ENCODE results near the gene SHB. TPM values are rescaled to one million over a fixed set of nuclear protein-coding genes. Genes with fewer than 3 reads are reported as not detected.

Gene SHB
- total and polyA plus RNA-seq, 2 of the 13 experiments (the other 11 are each of a cell fraction or from before 2014, with no cell fraction given): 19.4 to 20.7 TPM

DNA sequence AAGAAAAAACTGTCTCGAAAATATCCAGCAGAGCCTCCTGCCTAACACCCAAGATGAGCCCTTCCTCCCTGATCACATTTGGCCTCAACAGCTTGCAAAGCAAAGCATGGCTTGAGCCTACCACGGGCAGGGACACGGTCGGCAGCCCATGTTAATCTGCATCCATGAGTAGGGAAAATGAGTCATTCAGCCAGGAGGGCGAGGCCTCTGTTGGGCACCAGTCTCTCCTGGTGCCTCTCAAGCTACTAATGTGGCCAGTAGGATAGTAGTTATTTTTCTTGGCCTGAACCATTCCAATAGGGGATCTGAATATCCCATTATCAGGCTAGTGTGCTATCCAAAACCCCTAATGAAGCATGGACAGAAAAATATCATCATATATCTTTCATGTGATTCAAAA is 43.0 kb upstream of the SHB start:
- CTCF ChIA-PET (ENCODE audit: low intra/inter-chr PET ratio, low total read pairs): no interaction called here
- ATAC-seq (no peak), DNase-seq (ENCODE audit: low spot score) (no peak), FAIRE-seq (no peak)
- no TSS peak for BruUV-seq (replicated peaks)
- no peaks in the 10 kb centered on the region for H3K9me3 ChIP-seq (ENCODE audit: low read length)
- intact Hi-C loops (cut with micrococcal nuclease; ENCODE audit: unreplicated experiment): no loop called here
- no peak overlapping the region for H3K4me2 ChIP-seq (ENCODE audit: low read depth, low read length)
- no peaks in the 10 kb centered on the region for H3K36me3 ChIP-seq (replicated peaks in 1 of 2; ENCODE audit: control insufficient read depth in 1 of 2, insufficient read depth in 2 of 2, low read length in 2 of 2)
- no peak overlapping the region for H3K4me3 ChIP-seq (replicated peaks in 1 of 3; ENCODE audit: insufficient read depth in 1 of 3, low read depth in 2 of 3, low read length in 3 of 3)
- 0% methylated on average over 4 of the region's 5 CpGs for WGBS (ENCODE audit: low lambda C conversion rate)
- H3K4me1 ChIP-seq (ENCODE audit: insufficient read depth, low read length): no peaks in the 10 kb centered on the region
- in situ Hi-C loops (cut with HindIII; ENCODE audit: extremely low pct_ligation_motif_present, low pct_unique_long_range_greater_than_20kb): no loop called here
- H2AFZ ChIP-seq (ENCODE audit: low read length): no peak overlapping the region
- no peak overlapping the region for H3K27ac ChIP-seq (ENCODE audit: extremely low read length, insufficient read depth, low read length)
- no peaks in the 10 kb centered on the region for H3K79me2 ChIP-seq (ENCODE audit: insufficient read depth, low read length)
- H3K27me3 ChIP-seq (ENCODE audit: control insufficient read depth in 1 of 2, insufficient read depth in 2 of 2, low read length in 2 of 2): peaks cover 0 to 22% of the 10 kb centered on the region in 2 experiments; a peak in 2 of 5 replicates
- POLR2A ChIA-PET: no interaction called here
- no peak overlapping the region for H3K9ac ChIP-seq (ENCODE audit: insufficient read depth, low read depth, low read length)
- H4K20me1 ChIP-seq (ENCODE audit: insufficient read depth, low read length): no peaks in the 10 kb centered on the region
- TF ChIP-seq ZNF619 (CRISPR knock-in tag; IDR thresholded peaks at IDR 0.05) (no peak), ZNF136 (CRISPR knock-in tag; IDR thresholded peaks at IDR 0.05; ENCODE audit: low read depth) (no peak), ZKSCAN1 (IDR thresholded peaks at IDR 0.05; ENCODE audit: low read length) (no peak), ZSCAN31 (CRISPR knock-in tag; IDR thresholded peaks at IDR 0.05; ENCODE audit: low read depth) (no peak), GPBP1L1 (CRISPR knock-in tag; IDR thresholded peaks at IDR 0.05) (no peak), RERE (CRISPR knock-in tag; IDR thresholded peaks at IDR 0.05; ENCODE audit: low read depth) (no peak), PRDM15 (CRISPR knock-in tag; IDR thresholded peaks at IDR 0.05) (no peak)
- TF ChIP-seq, protein P1, sequence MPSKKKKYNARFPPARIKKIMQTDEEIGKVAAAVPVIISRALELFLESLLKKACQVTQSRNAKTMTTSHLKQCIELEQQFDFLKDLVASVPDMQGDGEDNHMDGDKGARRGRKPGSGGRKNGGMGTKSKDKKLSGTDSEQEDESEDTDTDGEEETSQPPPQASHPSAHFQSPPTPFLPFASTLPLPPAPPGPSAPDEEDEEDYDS (CRISPR knock-in tag; IDR thresholded peaks at IDR 0.05): no peak
- TF ChIP-seq, protein P2, sequence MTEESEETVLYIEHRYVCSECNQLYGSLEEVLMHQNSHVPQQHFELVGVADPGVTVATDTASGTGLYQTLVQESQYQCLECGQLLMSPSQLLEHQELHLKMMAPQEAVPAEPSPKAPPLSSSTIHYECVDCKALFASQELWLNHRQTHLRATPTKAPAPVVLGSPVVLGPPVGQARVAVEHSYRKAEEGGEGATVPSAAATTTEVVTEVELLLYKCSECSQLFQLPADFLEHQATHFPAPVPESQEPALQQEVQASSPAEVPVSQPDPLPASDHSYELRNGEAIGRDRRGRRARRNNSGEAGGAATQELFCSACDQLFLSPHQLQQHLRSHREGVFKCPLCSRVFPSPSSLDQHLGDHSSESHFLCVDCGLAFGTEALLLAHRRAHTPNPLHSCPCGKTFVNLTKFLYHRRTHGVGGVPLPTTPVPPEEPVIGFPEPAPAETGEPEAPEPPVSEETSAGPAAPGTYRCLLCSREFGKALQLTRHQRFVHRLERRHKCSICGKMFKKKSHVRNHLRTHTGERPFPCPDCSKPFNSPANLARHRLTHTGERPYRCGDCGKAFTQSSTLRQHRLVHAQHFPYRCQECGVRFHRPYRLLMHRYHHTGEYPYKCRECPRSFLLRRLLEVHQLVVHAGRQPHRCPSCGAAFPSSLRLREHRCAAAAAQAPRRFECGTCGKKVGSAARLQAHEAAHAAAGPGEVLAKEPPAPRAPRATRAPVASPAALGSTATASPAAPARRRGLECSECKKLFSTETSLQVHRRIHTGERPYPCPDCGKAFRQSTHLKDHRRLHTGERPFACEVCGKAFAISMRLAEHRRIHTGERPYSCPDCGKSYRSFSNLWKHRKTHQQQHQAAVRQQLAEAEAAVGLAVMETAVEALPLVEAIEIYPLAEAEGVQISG (CRISPR knock-in tag; IDR thresholded peaks at IDR 0.05): no peak

All from HepG2 (cell line).